ENCODE results near the gene TMEM97. TPM values are rescaled to one million over a fixed set of nuclear protein-coding genes. Genes with fewer than 3 reads are reported as not detected.

TMEM97 gene
- total RNA-seq, 4 donors from 2014 or later = 15.4 to 28.2 (median 20.9) TPM

GRCh38 chr17:28295677-28296578 lies 23.1 kb upstream of the TMEM97 start:
- H3K9me3 ChIP-seq = no peaks in the 10 kb centered on the region
- DNase-seq (ENCODE audit: low spot score in 2 of 2) = no peak
- no peaks in the 10 kb centered on the region for H3K4me1 ChIP-seq
- TF ChIP-seq POLR2AphosphoS5 (IDR thresholded peaks at IDR 0.05) (no peak), POLR2A (IDR thresholded peaks at IDR 0.05) (no peak), EP300 (IDR thresholded peaks at IDR 0.05) (no peak)
- TF ChIP-seq, protein P1, sequence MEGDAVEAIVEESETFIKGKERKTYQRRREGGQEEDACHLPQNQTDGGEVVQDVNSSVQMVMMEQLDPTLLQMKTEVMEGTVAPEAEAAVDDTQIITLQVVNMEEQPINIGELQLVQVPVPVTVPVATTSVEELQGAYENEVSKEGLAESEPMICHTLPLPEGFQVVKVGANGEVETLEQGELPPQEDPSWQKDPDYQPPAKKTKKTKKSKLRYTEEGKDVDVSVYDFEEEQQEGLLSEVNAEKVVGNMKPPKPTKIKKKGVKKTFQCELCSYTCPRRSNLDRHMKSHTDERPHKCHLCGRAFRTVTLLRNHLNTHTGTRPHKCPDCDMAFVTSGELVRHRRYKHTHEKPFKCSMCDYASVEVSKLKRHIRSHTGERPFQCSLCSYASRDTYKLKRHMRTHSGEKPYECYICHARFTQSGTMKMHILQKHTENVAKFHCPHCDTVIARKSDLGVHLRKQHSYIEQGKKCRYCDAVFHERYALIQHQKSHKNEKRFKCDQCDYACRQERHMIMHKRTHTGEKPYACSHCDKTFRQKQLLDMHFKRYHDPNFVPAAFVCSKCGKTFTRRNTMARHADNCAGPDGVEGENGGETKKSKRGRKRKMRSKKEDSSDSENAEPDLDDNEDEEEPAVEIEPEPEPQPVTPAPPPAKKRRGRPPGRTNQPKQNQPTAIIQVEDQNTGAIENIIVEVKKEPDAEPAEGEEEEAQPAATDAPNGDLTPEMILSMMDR (IDR thresholded peaks at IDR 0.05) = no peak
- no peak overlapping the region for H3K4me3 ChIP-seq
- 54% methylated on average over 3 of the region's 3 CpGs for WGBS
- no peaks in the 10 kb centered on the region for H3K36me3 ChIP-seq
- no peak overlapping the region for H3K27ac ChIP-seq
- H3K27me3 ChIP-seq = no peaks in the 10 kb centered on the region

DNA sequence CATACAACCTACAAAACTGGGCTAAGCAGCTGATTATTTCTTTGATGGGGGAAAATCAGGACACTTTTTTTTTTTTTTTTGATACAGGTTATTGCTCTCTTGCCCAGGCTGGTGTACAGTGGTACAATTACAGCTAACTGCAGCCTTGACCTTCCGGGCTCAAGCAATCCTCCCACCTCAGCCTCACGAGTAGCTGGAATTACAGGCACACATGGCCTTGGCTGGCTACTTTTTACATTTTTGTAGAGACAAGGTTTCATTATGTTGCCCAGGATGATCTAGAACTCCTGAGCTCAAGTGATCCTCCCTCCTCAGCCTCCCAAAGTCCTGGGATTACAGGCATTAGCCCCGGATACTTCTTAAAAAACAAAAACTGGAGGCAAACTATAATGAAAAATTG lies 20.6 kb upstream of the TMEM97 start:
- WGBS = 89% methylated on average over 3 of the region's 3 CpGs
- no peak overlapping the region for H3K4me3 ChIP-seq
- no peaks in the 10 kb centered on the region for H3K4me1 ChIP-seq
- H3K9me3 ChIP-seq = no peaks in the 10 kb centered on the region
- no peaks in the 10 kb centered on the region for H3K36me3 ChIP-seq
- no peak for DNase-seq (ENCODE audit: low spot score in 2 of 2)
- H3K27ac ChIP-seq = no peak overlapping the region
- TF ChIP-seq POLR2AphosphoS5 (IDR thresholded peaks at IDR 0.05) (no peak), EP300 (IDR thresholded peaks at IDR 0.05) (no peak), POLR2A (IDR thresholded peaks at IDR 0.05) (no peak)
- TF ChIP-seq, protein P1 (IDR thresholded peaks at IDR 0.05) = no peak
- H3K27me3 ChIP-seq = no peaks in the 10 kb centered on the region

GRCh38 chr17:28306954-28307401 lies 12.0 kb upstream of the TMEM97 start:
- DNase-seq (ENCODE audit: low spot score in 2 of 2) = no peak
- Histone ChIP-seq H3K27ac (no peak overlapping the region), H3K4me3 (no peak overlapping the region), H3K27me3 (peaks cover 13% of the 10 kb centered on the region), H3K9me3 (no peaks in the 10 kb centered on the region), H3K4me1 (no peaks in the 10 kb centered on the region), H3K36me3 (no peaks in the 10 kb centered on the region)
- 32% methylated on average over 20 of the region's 38 CpGs for WGBS
- TF ChIP-seq EP300 (IDR thresholded peaks at IDR 0.05) = no peak
- TF ChIP-seq POLR2AphosphoS5 (IDR thresholded peaks at IDR 0.05) = no peak
- TF ChIP-seq, protein P1 (IDR thresholded peaks at IDR 0.05) = no peak
- TF ChIP-seq POLR2A (IDR thresholded peaks at IDR 0.05) = no peak

GRCh38 chr17:28313841-28314240 lies 5.2 kb upstream of the TMEM97 start:
- H3K9me3 ChIP-seq = no peaks in the 10 kb centered on the region
- no peak overlapping the region for H3K4me3 ChIP-seq
- no peaks in the 10 kb centered on the region for H3K27me3 ChIP-seq
- no peak for DNase-seq (ENCODE audit: low spot score in 2 of 2)
- peaks cover 10% of the 10 kb centered on the region for H3K4me1 ChIP-seq
- H3K27ac ChIP-seq = no peak overlapping the region
- WGBS = 88% methylated on average over 2 of the region's 2 CpGs
- no peaks in the 10 kb centered on the region for H3K36me3 ChIP-seq
- TF ChIP-seq EP300 (IDR thresholded peaks at IDR 0.05) = no peak
- TF ChIP-seq POLR2A (IDR thresholded peaks at IDR 0.05) = no peak
- TF ChIP-seq POLR2AphosphoS5 (IDR thresholded peaks at IDR 0.05) = no peak
- TF ChIP-seq, protein P1 (IDR thresholded peaks at IDR 0.05) = no peak

Measured in suprapubic skin (tissue), 4 donors.